Neural progenitor cell (in vitro differentiated cells): ENCODE data around the gene REC114.

Source experiments
- CTCF ChIP-seq: fragments of 200-600 bp; sonication (generic); IDR thresholded peaks from 2 replicates; pipeline ENCODE4 v1.5.1; 2017; ENCODE audit warnings: antibody characterized with exemption, mild to moderate bottlenecking
- EZH2phosphoT487 ChIP-seq: fragments of 200-600 bp; sonication (generic); IDR thresholded peaks from 2 replicates; pipeline ENCODE4 v1.6.1; 2017; ENCODE audit warnings: antibody characterized with exemption

GRCh38 chr15:73530649-73531048 lies 87.7 kb downstream of the REC114 start:
- TF ChIP-seq CTCF (no peak), EZH2phosphoT487 (no peak)
